Effector CD4-positive, alpha-beta T cell (primary cell): Measurements from ENCODE around the gene MAP6.

Source experiments
- DNase-seq: peaks from one replicate; pipeline ENCODE4 v3.0.0-alpha.2; 2020

MAP6 gene

DNA sequence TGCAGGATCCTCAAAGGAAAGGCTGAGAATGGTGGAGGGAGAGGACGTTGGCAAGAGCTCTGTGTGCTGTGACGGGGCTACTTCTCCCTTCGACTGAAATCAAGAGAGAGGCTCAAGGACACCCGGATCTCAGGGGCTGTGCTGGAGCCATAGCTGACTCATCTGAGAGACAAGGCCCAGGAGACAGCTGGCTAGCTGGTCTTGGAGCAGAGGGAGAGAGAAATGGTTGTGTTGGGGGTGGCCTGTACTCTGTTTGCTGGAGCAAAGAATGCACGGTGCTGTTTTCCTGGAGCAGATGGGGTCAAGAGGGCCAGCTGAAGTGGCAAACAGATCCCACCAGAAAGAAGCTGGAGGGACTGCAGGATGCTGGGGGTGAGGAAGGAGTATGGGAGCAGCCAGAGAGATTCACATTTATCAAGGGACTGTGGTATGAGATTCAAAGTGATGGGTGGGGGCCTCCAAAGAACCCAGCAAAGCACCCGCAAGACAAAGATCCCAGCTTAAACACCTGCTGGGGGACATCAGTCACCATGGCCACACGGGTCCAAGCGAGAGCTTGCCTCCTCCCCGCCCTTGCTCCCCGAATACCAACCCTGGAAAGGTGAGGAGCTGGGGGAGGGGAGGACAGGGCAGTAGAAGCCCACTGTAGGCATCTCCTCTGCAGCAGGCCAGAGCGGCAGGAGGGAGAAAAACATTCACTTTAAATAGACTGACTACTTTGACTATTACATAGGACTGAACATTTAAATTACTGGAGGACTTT is 40.8 kb downstream of the MAP6 start:
- no peak for DNase-seq

DNA sequence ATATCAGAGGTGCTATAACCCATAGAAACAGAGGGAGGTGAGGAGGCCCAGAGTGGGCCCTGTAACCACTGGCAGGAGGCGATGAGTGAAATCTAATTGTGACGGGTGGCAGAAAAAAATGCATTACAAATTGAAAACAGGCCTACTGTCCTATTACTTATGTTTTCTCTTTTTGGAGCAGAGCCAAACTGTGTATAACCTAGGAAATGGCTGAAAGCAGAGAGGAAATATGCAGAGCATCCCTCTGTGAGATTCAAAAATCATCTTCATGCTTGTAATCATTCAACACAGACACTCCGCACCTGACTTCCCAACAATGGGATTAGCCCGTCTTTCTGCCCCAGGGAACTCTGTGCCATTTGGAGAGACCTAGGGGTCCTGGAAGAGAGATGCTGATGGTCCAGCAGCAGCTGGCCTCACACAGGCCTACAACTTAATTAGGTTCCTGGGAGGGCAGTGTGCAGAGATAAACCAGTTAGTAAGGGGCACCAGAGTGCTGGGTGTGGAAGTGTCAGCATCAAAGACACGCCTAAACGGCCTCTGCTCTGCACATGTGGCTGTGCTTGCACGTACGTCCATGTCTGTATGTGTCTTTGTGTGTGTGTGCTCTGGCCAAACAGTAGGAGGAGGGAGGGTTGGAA is 41.8 kb downstream of the MAP6 start:
- no peak for DNase-seq

DNA sequence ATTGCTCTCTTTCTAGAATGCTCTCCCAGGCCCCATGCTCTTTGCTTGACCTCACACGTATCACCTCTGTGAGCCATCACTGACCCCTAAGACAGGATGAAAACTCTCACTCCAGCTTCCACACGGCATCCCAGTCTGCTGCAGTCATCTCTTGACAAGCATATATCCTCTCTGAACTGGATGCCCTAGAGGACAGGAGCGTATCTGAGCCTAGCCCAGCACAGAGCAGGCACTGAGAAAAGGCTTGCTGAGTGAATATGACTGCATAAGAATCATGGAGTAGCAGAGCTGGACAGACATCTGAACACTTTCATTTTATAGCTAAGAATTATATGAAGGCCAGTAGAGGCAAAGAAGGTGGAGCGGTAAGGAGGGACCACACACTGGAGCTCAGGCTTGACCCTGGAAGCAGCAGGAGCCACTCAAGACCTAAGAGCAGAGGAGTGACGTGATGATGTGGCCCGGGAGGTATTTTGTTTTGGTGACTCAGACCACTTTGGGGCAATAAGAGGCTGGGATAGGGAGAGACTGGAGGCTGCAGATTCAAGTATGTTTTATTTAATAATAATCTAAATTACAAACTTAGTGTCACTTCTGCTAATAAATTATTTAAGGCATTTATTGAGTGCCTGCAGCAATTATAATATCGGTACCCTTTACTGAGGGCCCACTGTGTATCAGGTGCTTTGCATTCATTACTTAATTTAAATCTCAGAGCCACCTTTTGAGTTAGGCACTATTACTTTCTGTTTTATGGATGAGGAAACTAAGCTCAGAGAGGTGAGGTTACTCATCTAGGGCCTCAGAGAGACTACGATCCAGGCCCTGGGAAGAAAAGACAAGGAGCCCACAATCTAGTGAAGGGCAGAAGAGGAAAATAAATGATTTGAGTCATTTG is 42.6 kb downstream of the MAP6 start:
- no peak for DNase-seq

DNA sequence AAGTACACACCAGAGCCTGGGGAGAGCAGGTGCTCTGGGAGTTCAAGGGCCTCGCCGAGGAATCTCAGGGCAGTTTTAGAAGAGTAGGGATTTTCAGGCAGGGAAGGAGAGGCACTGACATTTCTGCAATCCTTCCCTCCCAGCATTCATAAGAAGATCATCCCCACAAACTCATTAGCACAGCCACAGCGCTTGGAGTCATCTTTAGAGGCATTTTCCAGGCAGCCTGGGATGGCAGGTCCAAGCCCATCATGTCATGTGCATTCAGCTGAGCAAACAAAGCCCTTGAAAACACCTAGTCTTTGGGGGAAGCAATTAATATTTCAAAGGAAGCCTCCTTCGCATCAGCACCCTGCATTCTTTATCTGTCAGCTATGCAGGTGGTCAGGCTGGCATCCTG is 43.8 kb downstream of the MAP6 start:
- DNase-seq = no peak

DNA sequence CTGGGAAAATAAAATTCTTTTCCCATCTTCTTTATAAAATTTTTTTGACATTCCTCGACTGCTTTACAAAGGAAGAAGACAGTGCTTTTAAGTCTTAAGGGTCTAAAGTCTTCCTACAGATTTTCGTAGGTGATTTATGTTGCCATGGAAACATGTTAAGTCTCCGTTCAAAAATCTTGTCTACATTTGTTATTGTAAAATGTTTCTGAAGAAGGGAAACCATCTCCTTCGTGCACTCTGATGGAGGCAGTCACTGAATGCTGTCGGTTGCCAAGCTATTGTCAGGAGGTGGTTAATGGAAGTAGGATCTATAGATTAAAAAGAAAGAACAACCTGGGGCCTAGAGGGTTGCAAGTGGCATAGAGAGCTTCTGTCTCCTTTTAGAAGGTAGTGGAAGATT is 52.6 kb downstream of the MAP6 start:
- no peak for DNase-seq

DNA sequence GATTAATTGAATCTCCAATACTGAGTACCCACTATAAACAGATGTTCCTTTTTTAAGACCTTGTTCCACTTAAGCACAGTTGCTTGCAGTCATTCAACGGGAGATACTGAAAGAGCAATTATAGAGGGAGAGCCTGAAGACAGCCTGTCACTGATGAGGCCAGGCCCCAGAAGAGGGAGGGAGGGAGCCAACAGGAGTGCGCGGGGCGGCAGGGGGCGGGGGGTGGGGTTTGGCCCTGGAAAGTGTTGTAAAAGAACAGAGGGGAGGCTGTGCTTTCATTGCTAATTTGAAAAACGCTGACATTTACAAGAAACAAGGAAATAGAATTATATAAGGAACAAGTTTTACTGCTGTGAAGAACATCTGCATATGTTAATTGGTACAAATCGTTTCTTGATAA is 53.1 kb downstream of the MAP6 start:
- DNase-seq = no peak

DNA sequence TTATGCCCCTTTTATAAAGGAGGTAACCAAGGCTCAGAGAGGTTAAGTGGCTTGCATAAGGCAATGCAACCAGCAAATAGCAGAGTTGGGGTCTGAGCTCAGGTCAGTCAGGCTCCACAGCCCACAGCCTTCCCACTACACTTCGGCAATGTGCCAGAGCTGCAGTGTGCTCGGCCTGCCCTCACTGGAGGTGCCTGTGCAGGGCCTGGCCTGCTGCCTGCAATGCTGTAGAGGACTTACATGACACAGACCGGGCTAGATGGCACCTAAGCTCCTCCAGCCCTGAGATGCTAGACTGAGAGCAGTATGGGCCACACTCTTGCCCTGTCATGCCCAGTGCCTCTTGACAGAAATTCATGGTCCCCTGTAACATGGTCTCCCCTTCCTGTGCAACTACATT is 57.0 kb downstream of the MAP6 start:
- no peak for DNase-seq

DNA sequence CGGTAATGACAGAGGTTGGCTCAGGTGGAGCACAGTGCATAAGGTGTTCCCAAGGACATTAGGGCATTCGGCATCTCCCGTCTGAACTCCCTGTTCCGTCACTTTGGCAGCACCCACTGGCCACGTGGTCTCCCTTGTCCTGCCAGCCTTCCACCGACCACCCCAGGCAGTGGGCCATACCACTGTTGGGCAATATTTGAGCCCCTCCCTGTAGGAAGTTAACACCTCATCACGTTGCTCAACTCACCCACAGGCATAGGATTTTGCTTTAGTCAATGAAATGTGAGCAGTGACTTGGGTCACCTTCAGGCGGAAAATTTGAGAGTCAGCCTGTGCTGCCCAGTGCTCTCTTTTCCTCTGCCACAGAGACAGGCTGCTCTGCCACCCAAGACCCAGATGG is 62.7 kb downstream of the MAP6 start:
- no peak for DNase-seq

DNA sequence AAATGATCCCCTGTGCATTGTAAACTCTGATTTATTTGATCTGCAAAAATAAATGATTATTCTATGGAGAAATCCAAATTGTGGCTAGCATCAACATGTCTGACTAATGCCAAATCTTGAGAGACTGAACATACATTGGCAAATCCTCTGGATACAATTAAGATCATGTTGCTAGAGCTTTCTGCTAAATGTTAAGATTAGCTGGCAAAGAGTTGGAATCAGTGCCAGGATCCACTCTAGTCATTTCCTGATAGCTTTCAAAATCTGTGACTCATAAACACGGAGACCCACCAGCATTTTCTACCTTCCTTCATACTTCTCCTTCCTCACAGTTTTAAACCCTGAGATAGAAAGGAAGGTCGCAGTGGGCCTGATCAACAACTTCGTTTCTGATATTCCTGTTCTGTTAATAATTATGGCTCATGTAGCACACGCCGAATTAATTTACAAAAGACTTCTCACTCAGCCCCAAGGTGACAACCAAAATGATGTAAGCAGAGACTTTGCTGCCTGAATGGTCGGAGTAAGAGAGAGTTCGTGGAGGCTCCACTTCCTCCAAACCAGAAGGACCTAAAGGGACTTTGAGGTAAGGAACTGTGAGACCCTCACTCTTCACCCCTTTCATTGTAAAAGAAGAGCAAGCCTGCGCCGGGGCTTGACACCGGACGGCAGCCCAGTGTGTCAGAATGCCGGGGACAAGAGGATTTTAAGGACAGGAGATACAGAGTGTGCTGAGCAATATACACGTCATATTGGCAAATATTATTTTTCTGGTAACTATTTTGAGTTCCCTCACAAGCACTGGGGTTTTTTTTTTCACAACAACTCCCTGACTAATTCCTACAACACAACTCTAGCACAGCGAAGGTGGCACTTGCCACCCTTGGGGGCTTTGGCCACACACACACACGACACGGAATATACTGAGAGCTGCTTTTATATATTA is 64.8 kb downstream of the MAP6 start:
- DNase-seq = no peak

DNA sequence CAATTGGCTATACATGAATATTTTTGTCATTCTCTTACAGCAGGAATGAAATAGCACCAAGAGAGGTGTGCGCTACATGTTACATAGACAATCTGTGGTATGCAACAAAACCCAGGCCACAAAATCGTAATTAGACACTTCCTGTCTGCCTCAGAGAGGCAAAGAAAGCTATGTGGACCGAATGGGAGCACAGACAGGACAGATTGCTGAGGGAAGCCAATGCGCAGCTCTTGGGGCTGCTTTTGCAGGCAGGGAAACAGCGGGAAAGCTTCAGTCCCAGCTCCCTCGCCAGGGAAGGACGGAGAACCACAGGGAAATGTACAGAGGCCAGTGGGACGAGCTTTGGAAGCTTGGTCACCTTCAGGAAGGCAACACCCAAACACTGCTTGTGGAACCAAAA is 65.9 kb downstream of the MAP6 start:
- no peak for DNase-seq

DNA sequence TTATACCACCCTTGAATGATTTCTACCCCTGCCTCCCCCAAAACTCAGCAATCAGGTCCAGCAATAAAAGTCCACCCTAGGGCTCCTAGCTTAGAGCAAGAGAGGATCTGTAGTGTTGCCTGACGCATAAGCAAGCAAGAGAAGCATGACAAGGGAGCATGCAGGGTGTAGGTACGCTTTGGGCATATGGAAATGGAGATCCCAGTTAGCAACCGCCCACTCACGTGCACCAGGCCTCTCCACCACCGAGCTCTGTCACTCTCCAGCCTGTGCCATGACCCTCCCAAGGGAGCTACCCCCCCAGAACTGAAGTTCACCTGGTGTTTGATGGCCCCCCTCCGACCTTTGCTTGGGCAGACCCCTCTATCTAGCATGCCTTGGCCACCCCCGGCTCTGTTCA is 67.3 kb downstream of the MAP6 start:
- DNase-seq = no peak

DNA sequence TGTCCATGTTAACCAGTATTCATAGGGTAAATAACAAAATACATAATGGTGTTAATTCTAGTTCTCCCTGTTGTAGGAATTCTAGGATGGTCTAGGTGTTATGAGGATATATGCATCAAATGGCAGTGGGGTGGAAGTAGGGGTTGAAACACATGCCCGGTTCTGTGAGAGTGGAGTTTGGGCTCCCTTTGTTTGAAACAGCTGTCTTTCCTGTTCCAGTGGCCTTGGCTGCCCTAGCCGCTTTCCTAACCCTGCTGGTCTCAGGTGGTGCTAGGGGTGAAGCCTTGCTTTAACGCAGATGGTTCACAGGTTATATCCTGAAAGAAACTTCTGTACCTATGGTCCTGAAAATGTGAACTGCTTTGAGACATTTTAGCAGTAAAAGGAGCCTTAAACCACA is 68.5 kb downstream of the MAP6 start:
- no peak for DNase-seq

DNA sequence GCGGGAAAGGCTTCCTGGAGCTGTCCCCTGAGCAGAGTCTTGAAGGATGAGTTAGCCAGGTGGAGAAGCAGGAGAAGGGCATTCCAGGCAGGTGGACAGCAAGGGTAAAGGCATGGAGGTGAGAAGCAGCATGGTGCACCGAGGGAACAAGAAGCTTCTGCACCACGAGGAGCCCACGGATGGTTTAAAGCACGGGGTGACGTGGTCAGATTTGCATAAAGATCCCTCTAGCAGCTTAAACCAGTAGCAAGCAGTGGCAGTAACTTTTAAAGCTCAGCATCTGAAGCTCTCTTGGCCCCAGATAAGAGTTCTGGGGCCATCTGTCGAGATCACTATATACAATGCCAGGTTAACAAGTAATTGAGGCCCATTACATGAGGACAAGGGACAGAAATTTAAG is 69.9 kb downstream of the MAP6 start:
- no peak for DNase-seq

DNA sequence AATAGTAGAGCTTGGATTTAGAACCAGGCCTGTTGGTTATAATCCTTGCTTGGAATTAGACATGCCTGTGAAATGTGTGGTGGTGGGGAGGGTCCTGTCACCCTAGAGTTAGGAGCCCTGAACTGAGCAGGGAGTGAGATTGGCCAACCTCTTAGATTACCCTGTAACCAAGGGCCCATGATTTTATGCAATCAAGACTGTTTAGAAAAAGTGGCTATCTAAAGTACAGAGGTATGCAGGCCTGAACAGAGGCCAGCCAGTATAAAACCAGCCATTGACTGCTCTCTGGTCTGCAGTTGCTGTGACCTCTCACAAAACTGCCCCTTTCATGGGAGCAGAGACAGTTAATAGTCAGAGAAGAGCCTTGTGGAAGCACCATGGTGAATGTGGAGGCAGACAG is 70.6 kb downstream of the MAP6 start:
- DNase-seq = no peak

DNA sequence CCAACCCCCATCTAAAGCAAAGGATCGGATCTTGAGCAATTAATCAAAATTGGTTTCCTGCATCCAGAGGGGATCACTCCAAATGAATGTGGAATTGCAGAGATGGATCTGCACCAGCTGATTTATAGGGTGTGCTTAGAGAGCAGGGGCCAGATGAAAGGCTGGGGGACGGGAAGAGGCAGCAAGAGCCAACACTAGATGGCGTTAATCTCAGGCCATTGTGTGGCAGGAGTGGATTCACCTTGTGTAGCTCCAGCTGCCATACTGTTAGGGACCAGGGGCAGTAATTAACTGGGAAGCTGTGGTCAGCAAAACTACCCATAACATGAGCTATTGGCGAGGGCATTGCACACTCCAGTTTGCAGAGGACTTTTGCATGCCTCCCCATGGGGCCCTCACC is 71.2 kb downstream of the MAP6 start:
- DNase-seq = no peak

DNA sequence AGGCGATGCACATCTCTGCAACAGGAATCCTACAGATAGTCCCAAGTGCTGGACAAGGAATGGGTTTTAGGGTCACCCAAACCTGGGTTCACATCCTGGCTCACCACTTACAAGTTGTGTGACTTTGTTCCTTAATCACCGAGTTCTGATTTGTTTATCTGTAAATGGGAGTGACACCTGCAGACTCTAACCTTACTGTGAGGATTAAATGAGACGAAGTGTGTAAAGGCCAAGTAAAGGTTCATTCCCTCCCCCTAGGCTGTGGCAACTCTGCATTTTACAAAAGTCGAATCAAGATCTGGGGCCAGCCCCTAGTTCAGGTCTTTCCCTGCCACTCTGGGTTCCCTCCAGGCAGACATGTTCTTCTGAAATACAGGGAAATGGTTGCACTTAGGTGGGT is 71.9 kb downstream of the MAP6 start:
- DNase-seq = no peak

DNA sequence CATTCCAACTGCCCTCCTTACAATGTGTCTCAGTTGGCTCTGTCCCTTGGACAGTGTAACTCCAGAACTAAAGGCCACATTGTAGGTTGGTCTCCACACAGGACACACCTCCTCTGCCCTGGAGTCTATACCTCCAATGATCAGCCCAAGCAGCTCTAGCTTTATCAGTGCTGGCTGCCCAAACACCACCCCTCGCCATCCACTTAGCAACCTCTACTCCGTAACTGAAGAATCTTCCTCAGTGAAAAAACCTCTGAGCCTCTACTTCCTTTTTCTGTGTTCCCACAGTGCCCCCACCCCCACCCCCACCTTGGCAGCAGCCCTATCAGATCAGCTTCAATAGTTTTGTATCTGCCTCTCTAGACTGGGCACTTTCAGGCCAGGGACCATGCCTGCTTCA is 73.4 kb downstream of the MAP6 start:
- DNase-seq = no peak

DNA sequence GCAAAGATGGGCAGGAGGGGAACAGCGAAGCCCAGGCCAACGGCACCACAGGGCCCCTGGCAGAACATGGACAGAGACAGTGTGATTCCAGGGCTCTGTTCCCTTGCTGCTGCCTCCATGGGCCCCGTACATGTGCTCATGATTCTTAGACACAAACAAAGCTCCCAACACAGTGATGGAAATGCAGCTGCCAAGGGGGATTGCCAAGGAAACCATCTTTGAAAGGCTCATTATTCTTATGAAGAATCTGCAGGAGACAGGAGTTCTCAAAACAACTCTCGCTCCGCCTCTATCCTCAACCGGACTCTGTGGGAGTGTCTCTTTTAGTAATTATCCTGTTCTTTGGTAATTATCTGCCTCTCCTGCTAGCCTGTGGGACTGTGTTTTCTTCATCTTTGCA is 74.6 kb downstream of the MAP6 start:
- no peak for DNase-seq

DNA sequence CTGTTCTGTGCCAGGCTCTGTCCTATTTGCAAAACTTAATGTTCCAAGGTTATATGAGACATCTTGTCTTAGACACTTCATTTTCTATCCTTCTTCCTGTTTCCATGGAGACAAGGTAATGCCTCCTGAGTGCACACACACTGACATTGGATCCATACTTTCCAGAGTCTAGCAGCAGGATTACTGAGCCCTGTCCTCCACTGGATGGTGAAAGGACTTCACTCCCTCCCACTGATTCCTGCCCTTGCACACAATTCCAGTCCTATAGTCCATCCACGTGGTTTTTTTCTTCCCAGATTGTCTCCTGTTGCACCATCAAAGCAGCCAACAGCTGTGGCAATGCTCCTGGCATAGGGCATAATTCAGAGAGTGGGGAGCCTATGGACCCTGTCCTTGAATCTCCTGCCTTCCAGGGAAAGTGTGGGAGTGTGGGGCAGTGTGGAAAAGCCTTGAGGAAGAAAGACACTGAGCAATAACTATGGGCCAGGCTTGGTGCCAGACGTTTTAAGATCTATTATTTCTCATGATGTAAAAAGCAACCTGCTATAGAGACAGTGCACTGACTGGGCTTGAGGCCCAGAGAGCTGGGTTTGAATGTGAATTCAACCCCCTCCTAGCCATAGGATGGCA is 75.4 kb downstream of the MAP6 start:
- DNase-seq = no peak

DNA sequence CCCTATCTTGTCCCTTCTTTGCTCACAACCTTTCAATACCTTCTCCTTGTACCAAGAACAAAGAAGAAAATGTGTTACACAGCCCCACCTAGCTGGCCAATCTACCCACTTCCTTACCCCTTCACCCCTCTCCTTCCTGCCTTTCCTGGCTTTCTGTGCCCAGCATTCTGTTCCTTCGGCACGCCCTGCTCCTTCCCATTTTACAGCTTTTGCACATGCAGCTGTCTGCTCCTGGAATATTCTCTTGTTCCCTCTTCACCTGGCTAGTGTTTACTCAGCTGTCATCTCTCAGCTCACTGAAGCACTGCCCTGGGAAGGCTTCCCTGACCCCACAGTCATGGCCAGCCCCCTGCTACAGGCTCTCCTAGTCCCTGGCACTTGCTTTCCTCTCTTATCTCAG is 76.1 kb downstream of the MAP6 start:
- DNase-seq = no peak

DNA sequence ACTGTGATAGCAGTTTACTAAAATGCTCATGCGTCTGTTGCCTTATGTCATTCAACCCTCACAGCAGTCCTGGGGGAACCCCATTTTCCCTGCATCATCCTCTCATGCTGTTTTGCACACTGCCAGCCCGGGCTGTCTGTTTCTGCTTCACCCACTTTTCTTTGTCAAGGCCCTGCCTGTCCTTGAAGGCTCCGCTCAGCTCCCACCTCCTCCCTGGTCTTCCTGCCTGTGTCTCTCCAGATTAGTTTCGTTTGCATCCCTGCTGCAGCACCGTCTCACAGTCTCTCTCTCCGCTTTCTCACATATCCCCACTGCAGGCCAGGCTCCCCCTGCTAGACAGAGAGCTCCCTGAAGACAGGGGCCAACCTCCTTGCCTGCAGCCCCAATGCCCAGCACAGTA is 76.9 kb downstream of the MAP6 start:
- no peak for DNase-seq

DNA sequence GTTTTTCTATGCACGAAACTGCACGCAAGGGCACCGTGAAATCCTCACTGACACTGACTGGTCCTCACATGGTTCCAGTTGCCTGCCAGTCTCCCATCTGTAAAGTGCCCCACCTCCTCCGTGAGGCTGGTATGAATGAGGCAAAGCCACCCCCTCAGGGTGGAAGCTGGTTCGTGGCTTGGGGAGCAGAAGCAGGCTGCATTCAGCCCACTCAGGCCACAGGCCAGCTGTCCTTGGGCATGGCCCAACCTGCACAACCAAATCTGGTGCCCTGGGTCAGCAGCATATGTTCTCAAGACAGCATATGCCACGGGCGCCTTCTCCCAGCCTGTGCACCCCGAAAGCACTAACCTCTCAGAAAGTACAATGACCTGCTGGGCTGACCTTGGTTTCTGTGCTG is 77.5 kb downstream of the MAP6 start:
- no peak for DNase-seq
